ENCODE measurements around the gene ZPR1. TPM values are rescaled to one million over a fixed set of nuclear protein-coding genes. Genes with fewer than 3 reads are reported as not detected.
"Not testable (repeated sequence)": the region's sequence is repeated elsewhere in the genome, so short reads cannot be mapped to it uniquely, and the experiment has no call there.

ZPR1 gene
- total and polyA plus RNA-seq, 5 experiments from 2014 or later = 29.5 to 74.4 (median 42.9) TPM

GRCh38 chr11:116819049-116819448 is 31.2 kb upstream of the ZPR1 start:
- no peak for ATAC-seq
- H3K36me3 Mint-ChIP-seq = no peaks in the 10 kb centered on the region
- POLR2A ChIA-PET = interaction anchor here (0.6 to 0.7 kb wide), 2 partner anchors 276 to 355 kb away, joined by 3 to 5 read pairs; no protein-coding TSS in a partner anchor
- DNase-seq = no peak
- no peak overlapping the region for H3K27ac Mint-ChIP-seq
- H3K4me1 Mint-ChIP-seq = peaks cover 0 to 2% (median 0%) of the 10 kb centered on the region in 4 donors
- H3K4me3 Mint-ChIP-seq = no peak overlapping the region
- H3K9me3 Mint-ChIP-seq = no peaks in the 10 kb centered on the region
- no peaks in the 10 kb centered on the region for H3K27me3 Mint-ChIP-seq

GRCh38 chr11:116814502-116814901 is 26.7 kb upstream of the ZPR1 start:
- DNase-seq (no peak), ATAC-seq (no peak)
- no peaks in the 10 kb centered on the region for H3K36me3 Mint-ChIP-seq
- H3K4me1 Mint-ChIP-seq = peaks cover 0 to 2% (median 0%) of the 10 kb centered on the region in 4 donors
- H3K27ac Mint-ChIP-seq = no peak overlapping the region
- H3K4me3 Mint-ChIP-seq = no peak overlapping the region
- H3K9me3 Mint-ChIP-seq = no peaks in the 10 kb centered on the region
- POLR2A ChIA-PET = no interaction called here
- H3K27me3 Mint-ChIP-seq = no peaks in the 10 kb centered on the region

- peak overlapping the region in 1 of 10 donors; percentile 17 for H3K27ac Mint-ChIP-seq
Observed at GRCh38 chr11:116813781-116814471, 26.1 kb upstream of the ZPR1 start.

GRCh38 chr11:116813170-116813569 is 25.3 kb upstream of the ZPR1 start:
- H3K4me1 Mint-ChIP-seq = peaks cover 0 to 2% (median 0%) of the 10 kb centered on the region in 4 donors
- peaks cover 0 to 2% (median 0%) of the 10 kb centered on the region in 5 donors for H3K27me3 Mint-ChIP-seq

More at GRCh38 chr11:116813781-116814471, 26.1 kb upstream of the ZPR1 start:
- Mint-ChIP-seq H3K4me3 (peak overlapping the region in 1 of 10 donors; percentile 34), H3K27me3 (peaks cover 0 to 2% (median 0%) of the 10 kb centered on the region in 5 donors), H3K4me1 (peaks cover 0 to 2% (median 0%) of the 10 kb centered on the region in 4 donors), H3K9me3 (no peaks in the 10 kb centered on the region), H3K36me3 (no peaks in the 10 kb centered on the region)
- POLR2A ChIA-PET = no interaction called here
- ATAC-seq = no peak
- no peak for DNase-seq

GRCh38 chr11:116812109-116812508 is 24.3 kb upstream of the ZPR1 start:
- peaks cover 0 to 2% (median 0%) of the 10 kb centered on the region in 4 donors for H3K4me1 Mint-ChIP-seq
- H3K4me3 Mint-ChIP-seq = no peak overlapping the region
- POLR2A ChIA-PET = no interaction called here
- no peaks in the 10 kb centered on the region for H3K9me3 Mint-ChIP-seq
- H3K27me3 Mint-ChIP-seq = peaks cover 0 to 2% (median 0%) of the 10 kb centered on the region in 5 donors
- DNase-seq (no peak), ATAC-seq (no peak)
- no peaks in the 10 kb centered on the region for H3K36me3 Mint-ChIP-seq
- no peak overlapping the region for H3K27ac Mint-ChIP-seq

More at GRCh38 chr11:116813170-116813569, 25.3 kb upstream of the ZPR1 start:
- H3K36me3 Mint-ChIP-seq = no peaks in the 10 kb centered on the region
- H3K27ac Mint-ChIP-seq = no peak overlapping the region
- H3K9me3 Mint-ChIP-seq = no peaks in the 10 kb centered on the region
- no peak overlapping the region for H3K4me3 Mint-ChIP-seq
- ATAC-seq (no peak), DNase-seq (no peak)
- POLR2A ChIA-PET = no interaction called here

GRCh38 chr11:116811194-116811593 is 23.4 kb upstream of the ZPR1 start:
- Mint-ChIP-seq H3K9me3 (no peaks in the 10 kb centered on the region), H3K27me3 (peaks cover 0 to 4% (median 0%) of the 10 kb centered on the region in 5 donors), H3K27ac (peak overlapping the region in 1 of 10 donors; percentile 63), H3K4me3 (no peak overlapping the region), H3K4me1 (peaks cover 0 to 2% (median 0%) of the 10 kb centered on the region in 4 donors), H3K36me3 (no peaks in the 10 kb centered on the region)
- ATAC-seq = no peak
- POLR2A ChIA-PET = interaction anchor here (1.5 kb wide), 1 partner anchor 38 kb away, joined by 3 read pairs; the partner anchor contains the start of gene BUD13
- DNase-seq = no peak

- Mint-ChIP-seq H3K36me3 (no peaks in the 10 kb centered on the region), H3K27me3 (peaks cover 0 to 4% (median 0%) of the 10 kb centered on the region in 5 donors), H3K4me1 (no peaks in the 10 kb centered on the region), H3K27ac (no peak overlapping the region), H3K4me3 (no peak overlapping the region), H3K9me3 (no peaks in the 10 kb centered on the region)
- POLR2A ChIA-PET = no interaction called here
- DNase-seq (no peak), ATAC-seq (no peak)
Observed at GRCh38 chr11:116808262-116809175, 20.7 kb upstream of the ZPR1 start.

- ATAC-seq (no peak), DNase-seq (no peak)
- Mint-ChIP-seq H3K9me3 (no peaks in the 10 kb centered on the region), H3K4me1 (no peaks in the 10 kb centered on the region), H3K36me3 (no peaks in the 10 kb centered on the region), H3K27me3 (peaks cover 0 to 4% (median 2%) of the 10 kb centered on the region in 5 donors), H3K4me3 (no peak overlapping the region), H3K27ac (peak overlapping the region in 1 of 10 donors; percentile 30)
- POLR2A ChIA-PET = no interaction called here
Observed at GRCh38 chr11:116807601-116808261, 19.9 kb upstream of the ZPR1 start.

- POLR2A ChIA-PET = no interaction called here
- peaks cover 0 to 7% (median 4%) of the 10 kb centered on the region in 5 donors for H3K27me3 Mint-ChIP-seq
- no peaks in the 10 kb centered on the region for H3K36me3 Mint-ChIP-seq
- H3K4me3 Mint-ChIP-seq = no peak overlapping the region
- H3K27ac Mint-ChIP-seq = peak overlapping the region in 1 of 10 donors; percentile 31
- no peaks in the 10 kb centered on the region for H3K9me3 Mint-ChIP-seq
- no peaks in the 10 kb centered on the region for H3K4me1 Mint-ChIP-seq
- ATAC-seq (no peak), DNase-seq (no peak)
Observed at GRCh38 chr11:116804001-116804400, 16.2 kb upstream of the ZPR1 start.

- POLR2A ChIA-PET, H3K27me3 Mint-ChIP-seq, H3K4me3 Mint-ChIP-seq, DNase-seq, ATAC-seq, H3K27ac Mint-ChIP-seq, H3K4me1 Mint-ChIP-seq, H3K9me3 Mint-ChIP-seq, H3K36me3 Mint-ChIP-seq: not testable (repeated sequence)
Observed at GRCh38 chr11:116801662-116802061, 13.8 kb upstream of the ZPR1 start.

GRCh38 chr11:116800610-116801009 is 12.8 kb upstream of the ZPR1 start:
- H3K27ac Mint-ChIP-seq = no peak overlapping the region
- no peaks in the 10 kb centered on the region for H3K4me1 Mint-ChIP-seq

GRCh38 chr11:116798368-116798767 is 10.5 kb upstream of the ZPR1 start:
- Mint-ChIP-seq H3K36me3 (no peaks in the 10 kb centered on the region), H3K27ac (no peak overlapping the region), H3K9me3 (no peaks in the 10 kb centered on the region), H3K4me1 (no peaks in the 10 kb centered on the region), H3K27me3 (peaks cover 0 to 8% (median 3%) of the 10 kb centered on the region in 5 donors), H3K4me3 (no peak overlapping the region)
- DNase-seq = no peak
- POLR2A ChIA-PET = no interaction called here
- ATAC-seq = no peak

More at GRCh38 chr11:116800610-116801009, 12.8 kb upstream of the ZPR1 start:
- ATAC-seq (no peak), DNase-seq (no peak)
- POLR2A ChIA-PET = no interaction called here
- Mint-ChIP-seq H3K27me3 (peaks cover 0 to 8% (median 3%) of the 10 kb centered on the region in 5 donors), H3K4me3 (no peak overlapping the region), H3K9me3 (no peaks in the 10 kb centered on the region), H3K36me3 (no peaks in the 10 kb centered on the region)

Measured in naive thymus-derived CD8-positive, alpha-beta T cell (primary cell).